Breast epithelium (tissue), 3 donors: ENCODE results near the gene GDPD4.

Source experiments
- POLR2A ChIP-seq: fragments of 450-650 bp; IDR thresholded peaks from one replicate; pipeline ENCODE4 v1.6.1; 2016; ENCODE audit warnings: antibody characterized with exemption, mild to moderate bottlenecking, moderate library complexity
- POLR2AphosphoS5 ChIP-seq, 3 donors: sonication (generic); formaldehyde crosslinking; IDR thresholded peaks; one replicate each; pipeline ENCODE4 v1.6.1; 2017; ENCODE audit warnings: antibody characterized with exemption in 3 of 3
- TF ChIP-seq, protein P1 (sequence below), 3 donors: fragments of 450-650 bp; IDR thresholded peaks; one replicate each; pipeline ENCODE4 v1.5.1; 2016 to 2017; ENCODE audit warnings: antibody characterized with exemption in 3 of 3, mild to moderate bottlenecking in 3 of 3, moderate library complexity in 3 of 3

- TF ChIP-seq POLR2A (no peak), POLR2AphosphoS5 (IDR thresholded peaks at IDR 0.05) (no peak)
- TF ChIP-seq, protein P1, sequence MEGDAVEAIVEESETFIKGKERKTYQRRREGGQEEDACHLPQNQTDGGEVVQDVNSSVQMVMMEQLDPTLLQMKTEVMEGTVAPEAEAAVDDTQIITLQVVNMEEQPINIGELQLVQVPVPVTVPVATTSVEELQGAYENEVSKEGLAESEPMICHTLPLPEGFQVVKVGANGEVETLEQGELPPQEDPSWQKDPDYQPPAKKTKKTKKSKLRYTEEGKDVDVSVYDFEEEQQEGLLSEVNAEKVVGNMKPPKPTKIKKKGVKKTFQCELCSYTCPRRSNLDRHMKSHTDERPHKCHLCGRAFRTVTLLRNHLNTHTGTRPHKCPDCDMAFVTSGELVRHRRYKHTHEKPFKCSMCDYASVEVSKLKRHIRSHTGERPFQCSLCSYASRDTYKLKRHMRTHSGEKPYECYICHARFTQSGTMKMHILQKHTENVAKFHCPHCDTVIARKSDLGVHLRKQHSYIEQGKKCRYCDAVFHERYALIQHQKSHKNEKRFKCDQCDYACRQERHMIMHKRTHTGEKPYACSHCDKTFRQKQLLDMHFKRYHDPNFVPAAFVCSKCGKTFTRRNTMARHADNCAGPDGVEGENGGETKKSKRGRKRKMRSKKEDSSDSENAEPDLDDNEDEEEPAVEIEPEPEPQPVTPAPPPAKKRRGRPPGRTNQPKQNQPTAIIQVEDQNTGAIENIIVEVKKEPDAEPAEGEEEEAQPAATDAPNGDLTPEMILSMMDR (IDR thresholded peaks at IDR 0.05) = no peak
Measured at GRCh38 chr11:77217156-77217555, 84.3 kb downstream of the GDPD4 start.
